ENCODE measurements around the gene TMEM108.

DNA sequence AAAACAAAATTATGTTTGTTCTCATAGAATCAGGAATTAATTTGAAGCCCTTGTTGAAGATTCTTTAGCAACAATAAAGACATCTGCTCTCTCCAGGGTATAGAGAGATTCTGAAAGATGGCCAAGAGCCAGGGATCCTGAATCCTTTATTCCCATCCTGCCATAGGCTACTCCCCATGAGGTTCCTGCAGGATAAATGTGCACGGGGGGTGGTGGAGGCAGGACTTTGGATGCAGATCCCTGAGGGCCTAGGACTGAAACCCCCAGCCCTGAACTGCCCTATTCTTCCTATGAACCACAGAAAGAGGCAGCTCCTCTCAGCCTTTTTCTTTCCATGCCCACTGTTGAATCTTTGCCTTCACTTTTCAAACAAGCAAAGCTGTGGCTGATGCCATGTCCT, 17.1 kb downstream of the TMEM108 start:
- TF ChIP-seq, protein P1, sequence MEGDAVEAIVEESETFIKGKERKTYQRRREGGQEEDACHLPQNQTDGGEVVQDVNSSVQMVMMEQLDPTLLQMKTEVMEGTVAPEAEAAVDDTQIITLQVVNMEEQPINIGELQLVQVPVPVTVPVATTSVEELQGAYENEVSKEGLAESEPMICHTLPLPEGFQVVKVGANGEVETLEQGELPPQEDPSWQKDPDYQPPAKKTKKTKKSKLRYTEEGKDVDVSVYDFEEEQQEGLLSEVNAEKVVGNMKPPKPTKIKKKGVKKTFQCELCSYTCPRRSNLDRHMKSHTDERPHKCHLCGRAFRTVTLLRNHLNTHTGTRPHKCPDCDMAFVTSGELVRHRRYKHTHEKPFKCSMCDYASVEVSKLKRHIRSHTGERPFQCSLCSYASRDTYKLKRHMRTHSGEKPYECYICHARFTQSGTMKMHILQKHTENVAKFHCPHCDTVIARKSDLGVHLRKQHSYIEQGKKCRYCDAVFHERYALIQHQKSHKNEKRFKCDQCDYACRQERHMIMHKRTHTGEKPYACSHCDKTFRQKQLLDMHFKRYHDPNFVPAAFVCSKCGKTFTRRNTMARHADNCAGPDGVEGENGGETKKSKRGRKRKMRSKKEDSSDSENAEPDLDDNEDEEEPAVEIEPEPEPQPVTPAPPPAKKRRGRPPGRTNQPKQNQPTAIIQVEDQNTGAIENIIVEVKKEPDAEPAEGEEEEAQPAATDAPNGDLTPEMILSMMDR (conservative IDR thresholded peaks at IDR 0.05 in 1 of 2, IDR thresholded peaks at IDR 0.05 in 1 of 2; ENCODE audit: low read depth in 1 of 2, low read length in 2 of 2), result no peak
- no peak for TF ChIP-seq EZH2 (IDR thresholded peaks at IDR 0.05; ENCODE audit: low read length, missing control alignments)
